H1 (cell line): ENCODE results near the gene ADPRHL1. TPM values are rescaled to one million over a fixed set of nuclear protein-coding genes. Genes with fewer than 3 reads are reported as not detected.

Source experiments
- CTCF ChIA-PET: fragments of 300-600 bp; sonication (Branson Sonifier 250); formaldehyde crosslinking; loops from one replicate; lab custom pipeline; 2021; ENCODE audit not compliant: partially characterized antibody; lab: Charles Lee
- POLR2A ChIA-PET: fragments of 300-600 bp; sonication (Branson Sonifier 250); formaldehyde crosslinking; loops from one replicate; lab custom pipeline; 2021; ENCODE audit warnings: inconsistent platforms; ENCODE audit not compliant: partially characterized antibody; lab: Charles Lee
- DNase-seq, 2 experiments: peaks; one replicate each; pipeline versions ENCODE4 v3.0.0 to v3.0.0-alpha.2; 2010 to 2022; ENCODE audit warnings: low spot score in 2 of 2, low read depth in 1 of 2, mixed read lengths in 1 of 2
- FAIRE-seq: peaks from 2 replicates; lab custom pipeline; 2011; peaks lifted over from hg19 to GRCh38; lab: Jason Lieb, UNC
- H2AFZ ChIP-seq: 2 replicates; pipeline ENCODE4 v1.8.1; 2012; ENCODE audit warnings: low read length, inconsistent platforms
- H2AK5ac ChIP-seq: 2 replicates; pipeline ENCODE4 v1.6.1; 2013; ENCODE audit warnings: low read depth, low read length
- H2BK120ac ChIP-seq: replicated peaks from 2 replicates; pipeline ENCODE3; 2013; ENCODE audit warnings: low read depth, low read length, inconsistent platforms
- H2BK12ac ChIP-seq: 2 replicates; pipeline ENCODE4 v1.6.1; 2013; ENCODE audit warnings: low read depth, low read length
- H2BK15ac ChIP-seq: 2 replicates; pipeline ENCODE4 v1.6.1; 2013; ENCODE audit warnings: low read length
- H2BK20ac ChIP-seq: 2 replicates; pipeline ENCODE4 v1.6.1; 2013; ENCODE audit warnings: low read length
- H2BK5ac ChIP-seq: 2 replicates; pipeline ENCODE4 v1.6.1; 2013; ENCODE audit warnings: low read depth, low read length
- H3K14ac ChIP-seq: 2 replicates; pipeline ENCODE4 v1.6.1; 2013; ENCODE audit warnings: inconsistent platforms; ENCODE audit not compliant: insufficient read length
- H3K18ac ChIP-seq: 2 replicates; pipeline ENCODE4 v1.6.1; 2013; ENCODE audit warnings: low read length; ENCODE audit errors: extremely low read depth
- H3K23ac ChIP-seq: 2 replicates; pipeline ENCODE4 v1.6.1; 2013; ENCODE audit warnings: inconsistent platforms; ENCODE audit not compliant: insufficient read length
- H3K23me2 ChIP-seq: 2 replicates; pipeline ENCODE4 v1.6.1; 2013; ENCODE audit warnings: low read depth, low read length
- H3K27ac ChIP-seq: 2 replicates; pipeline ENCODE4 v1.6.1; 2011; ENCODE audit warnings: low read depth, low read length, inconsistent platforms
- H3K27me3 ChIP-seq, 4 experiments: replicated peaks in 1 of 4; 1 replicate in 1 of 4; 2 replicates in 3 of 4; pipeline versions ENCODE4 v1.6.1 to v1.8.1; 2011 to 2013; ENCODE audit warnings: low read length in 3 of 4, mild to moderate bottlenecking in 3 of 4, inconsistent platforms in 2 of 4, mixed read lengths in 2 of 4, moderate library complexity in 1 of 4; ENCODE audit not compliant: control insufficient read depth in 3 of 4, insufficient read depth in 3 of 4; ENCODE audit errors: extremely low read depth in 1 of 4
- H3K36me3 ChIP-seq, 4 experiments: 2 replicates each; pipeline versions ENCODE4 v1.6.1 to v1.8.1; 2011 to 2013; ENCODE audit warnings: mild to moderate bottlenecking in 4 of 4, low read length in 3 of 4, moderate library complexity in 2 of 4, control low read depth in 1 of 4, inconsistent platforms in 1 of 4; ENCODE audit not compliant: insufficient read depth in 4 of 4, control insufficient read depth in 2 of 4
- H3K4ac ChIP-seq: replicated peaks from 2 replicates; pipeline ENCODE3; 2013; ENCODE audit warnings: low read length, low read depth, mixed read lengths, inconsistent platforms; ENCODE audit not compliant: insufficient read length
- H3K4me1 ChIP-seq, 4 experiments: replicated peaks in 1 of 4; 1 replicate in 1 of 4; 2 replicates in 3 of 4; pipeline versions ENCODE4 v1.6.1 to v1.8.1; 2011 to 2013; ENCODE audit warnings: low read length in 3 of 4, inconsistent platforms in 2 of 4, mixed read lengths in 1 of 4; ENCODE audit not compliant: insufficient read depth in 4 of 4, control insufficient read depth in 3 of 4
- H3K4me2 ChIP-seq, 2 experiments: 2 replicates each; pipeline versions ENCODE4 v1.6.1 to v1.8.1; 2011 to 2013; ENCODE audit warnings: low read depth in 2 of 2, low read length in 2 of 2, control low read depth in 1 of 2, inconsistent platforms in 1 of 2, mild to moderate bottlenecking in 1 of 2; ENCODE audit not compliant: insufficient read depth in 1 of 2
- H3K4me3 ChIP-seq, 4 experiments: fragments of 200-600, 300-600 bp in 1 of 4; sonication (generic), shearing (Covaris generic), sonication (Bioruptor Twin) in 1 of 4; 2 replicates each; pipeline versions ENCODE4 v1.5.1 to v1.8.1; 2011 to 2016; ENCODE audit warnings: low read length in 4 of 4, low read depth in 3 of 4, control low read depth in 2 of 4, inconsistent platforms in 2 of 4, mild to moderate bottlenecking in 2 of 4, mixed read lengths in 1 of 4, moderate library complexity in 1 of 4; ENCODE audit not compliant: insufficient read depth in 2 of 4; ENCODE audit errors: extremely low read depth in 1 of 4
- H3K56ac ChIP-seq: replicated peaks from 2 replicates; pipeline ENCODE3; 2013; ENCODE audit warnings: low read depth, mild to moderate bottlenecking, mixed read lengths, low read length, inconsistent platforms; ENCODE audit not compliant: insufficient read length
- H3K79me1 ChIP-seq: 2 replicates; pipeline ENCODE4 v1.6.1; 2013; ENCODE audit warnings: low read depth, low read length, control low read depth
- H3K79me2 ChIP-seq, 2 experiments: 2 replicates each; pipeline versions ENCODE4 v1.6.1 to v1.8.1; 2012 to 2013; ENCODE audit warnings: low read length in 2 of 2, mild to moderate bottlenecking in 2 of 2, inconsistent platforms in 1 of 2; ENCODE audit not compliant: insufficient read depth in 2 of 2, control insufficient read depth in 1 of 2
- H3K9ac ChIP-seq, 4 experiments: replicated peaks in 1 of 4; 1 replicate in 1 of 4; 2 replicates in 3 of 4; pipeline versions ENCODE4 v1.6.1 to v1.8.1; 2011 to 2013; ENCODE audit warnings: low read depth in 3 of 4, low read length in 3 of 4, control low read depth in 2 of 4, mild to moderate bottlenecking in 2 of 4, moderate library complexity in 2 of 4, inconsistent platforms in 1 of 4; ENCODE audit errors: extremely low read depth in 1 of 4
- H3K9me3 ChIP-seq, 2 experiments: 2 replicates each; pipeline versions ENCODE4 v1.6.1 to v1.8.1; 2012 to 2013; ENCODE audit warnings: mild to moderate bottlenecking in 2 of 2, moderate library complexity in 2 of 2, control low read depth in 1 of 2, inconsistent platforms in 1 of 2, low read depth in 1 of 2, low read length in 1 of 2, mixed read lengths in 1 of 2; ENCODE audit not compliant: insufficient read depth in 2 of 2
- H4K20me1 ChIP-seq, 2 experiments: replicated peaks in 1 of 2; 2 replicates each; pipeline versions ENCODE3 to v1.8.1; 2011 to 2013; ENCODE audit warnings: inconsistent platforms in 2 of 2, low read length in 2 of 2, mild to moderate bottlenecking in 1 of 2; ENCODE audit not compliant: insufficient read depth in 2 of 2, control insufficient read depth in 1 of 2
- H4K5ac ChIP-seq: 2 replicates; pipeline ENCODE4 v1.6.1; 2013; ENCODE audit warnings: low read length, low read depth, mixed read lengths, inconsistent platforms; ENCODE audit not compliant: insufficient read length
- H4K8ac ChIP-seq: 2 replicates; pipeline ENCODE4 v1.8.0; 2013; ENCODE audit warnings: mild to moderate bottlenecking, moderate library complexity, low read length, inconsistent platforms; ENCODE audit not compliant: insufficient read depth; ENCODE audit errors: extremely low read depth
- H4K91ac ChIP-seq: replicated peaks from 2 replicates; pipeline ENCODE3; 2013; ENCODE audit warnings: low read length, mixed read lengths, inconsistent platforms; ENCODE audit not compliant: insufficient read length
- CHD2 ChIP-seq: IDR thresholded peaks from 2 replicates; pipeline ENCODE4 v1.6.1; 2012; ENCODE audit warnings: low read length, improper control_type of control experiment
- WGBS, 2 experiments: shearing (Covaris generic) in 1 of 2; methylation state at CpG; one replicate each; pipeline versions ENCODE4 v1.1.6 to v1.1.7; 2013 to 2015; ENCODE audit warnings: low lambda C conversion rate in 2 of 2, mixed read lengths in 2 of 2, inconsistent platforms in 1 of 2, low coverage in 1 of 2, missing lambda C conversion rate in 1 of 2; ENCODE audit not compliant: insufficient replicate concordance in 2 of 2, insufficient coverage in 1 of 2, insufficient read length in 1 of 2; ENCODE audit errors: extremely low coverage in 1 of 2, missing lambda C conversion rate in 1 of 2; 5-methylcytosine and 5-hydroxymethylcytosine counted together
- polyA plus RNA-seq, 7 experiments: library from polyadenylated mRNA; depleted of rRNA in 3 of 7; stranded (reverse) in 5 of 7; unstranded in 2 of 7; fragments of >200 nt in 5 of 7; fragments of 200-250 nt in 2 of 7; gene quantifications; 1 replicate in 5 of 7; 2 replicates in 1 of 7; 4 replicates in 1 of 7; pipeline versions ENCODE4 v1.2.1 to v1.2.3, GENCODE V29; 2011 to 2013; ENCODE audit warnings: missing spikeins in 2 of 7, mixed read lengths in 2 of 7
- total RNA-seq: library from RNA; stranded (reverse); fragmentation: NEBNext Ultra II Directional; extraction: Animal tissue kit (Norgen Biotek cat#: 25700); gene quantifications from 2 replicates; pipeline ENCODE4 v1.2.1, GENCODE V29; 2021

ADPRHL1 gene
- total and polyA plus RNA-seq, 2 of the 8 experiments (the other 6 are each of a cell fraction or from before 2014, with no cell fraction given), result 0.74 to 1.7 TPM

- DNase-seq, result no peak
Observed at GRCh38 chr13:113360446-113360845, 92.8 kb downstream of the ADPRHL1 start.

More at GRCh38 chr13:113360446-113360845, 92.8 kb downstream of the ADPRHL1 start:
- peaks cover 3 to 60% of the 10 kb centered on the region in 2 experiments for H3K79me2 ChIP-seq
- no peak for TF ChIP-seq CHD2
- CTCF ChIA-PET, result interaction anchor here (2.8 kb wide), 1 partner anchor 31 kb away, joined by 13 read pairs; no protein-coding TSS in a partner anchor
- no peak overlapping the region for H3K4ac ChIP-seq
- H2AFZ ChIP-seq, result no peak overlapping the region
- H2BK5ac ChIP-seq, result no peak overlapping the region
- peaks cover 9% of the 10 kb centered on the region for H3K79me1 ChIP-seq
- H3K18ac ChIP-seq, result no peak overlapping the region
- no peak overlapping the region for H3K4me3 ChIP-seq
- H3K23me2 ChIP-seq, result peaks cover 10% of the 10 kb centered on the region; the same call in 1 of the 2 replicates
- no peak overlapping the region for H2BK20ac ChIP-seq
- WGBS, 2 experiments, result 92% methylated on average over 6 of the region's 6 CpGs; no CpG with 5 or more reads in 1 of the 2 experiments
- H4K20me1 ChIP-seq, result peaks cover 4 to 10% of the 10 kb centered on the region in 2 experiments
- FAIRE-seq, result no peak
- H2AK5ac ChIP-seq, result no peak overlapping the region
- no peak overlapping the region for H3K56ac ChIP-seq
- H3K36me3 ChIP-seq, result peaks cover 0 to 29% (median 12%) of the 10 kb centered on the region in 4 experiments
- H3K9ac ChIP-seq, result no peak overlapping the region
- H4K8ac ChIP-seq, result no peak overlapping the region; the same call in 1 of the 2 replicates
- H3K4me1 ChIP-seq, result peaks cover 2 to 14% (median 5%) of the 10 kb centered on the region in 4 experiments
- no peak overlapping the region for H4K5ac ChIP-seq
- H3K27me3 ChIP-seq, result 0 out of 7 replicates have a peak, but pooled peaks cover 0 to 2% (median 0%) of the 10 kb centered on the region in 4 experiments
- no peak overlapping the region for H2BK12ac ChIP-seq
- H4K91ac ChIP-seq, result no peak overlapping the region
- no peaks in the 10 kb centered on the region; a peak in 1 of 4 replicates for H3K9me3 ChIP-seq
- no peak overlapping the region for H2BK120ac ChIP-seq
- POLR2A ChIA-PET, result interaction anchor here (0.8 to 7.3 kb wide), 7 partner anchors 7 to 32 kb away, joined by 3 to 78 read pairs (median 4); no protein-coding TSS in a partner anchor
- no peak overlapping the region for H3K23ac ChIP-seq
- no peak overlapping the region for H3K4me2 ChIP-seq
- no peak overlapping the region for H2BK15ac ChIP-seq
- H3K27ac ChIP-seq, result no peak overlapping the region
- no peak overlapping the region for H3K14ac ChIP-seq
